Spleen (tissue), 7 donors: ENCODE measurements around the gene WDR90.

Experiments
- CTCF ChIP-seq, 11 experiments: fragments of 200-600 bp in 7 of 11; fragments of 450-650 bp in 4 of 11; sonication (generic) in 4 of 11; IDR thresholded peaks in 8 of 11; conservative IDR thresholded peaks in 3 of 11; 1 replicate in 7 of 11; 2 replicates in 4 of 11; pipeline versions ENCODE4 v1.4.0 to v1.8.0; 2016 to 2021; ENCODE audit warnings: antibody characterized with exemption in 11 of 11, inconsistent platforms in 4 of 11, mild to moderate bottlenecking in 1 of 11
- POLR2A ChIP-seq, 3 donors: fragments of 450-650 bp; IDR thresholded peaks; one replicate each; pipeline ENCODE4 v1.5.1; 2017; ENCODE audit warnings: antibody characterized with exemption in 3 of 3, mild to moderate bottlenecking in 1 of 3
- POLR2AphosphoS5 ChIP-seq, 3 donors: sonication (generic); formaldehyde crosslinking; IDR thresholded peaks; one replicate each; pipeline ENCODE4 v1.5.1; 2017; ENCODE audit warnings: antibody characterized with exemption in 3 of 3
- donor health status: DM: no; HTN: no; CAD: no; lungs with moderate emphysema.
- donor health status: DM: no; HTN: no; CAD: no.
- donor health status: DM: no; HTN: no; CAD: no.

GRCh38 chr16:684071-684794, 35.1 kb downstream of the WDR90 start, which contains the start of gene JMJD8:
- TF ChIP-seq CTCF (IDR thresholded peaks at IDR 0.05 in 8 of 11, conservative IDR thresholded peaks at IDR 0.05 in 3 of 11) (peak in 1 of 11 experiments; percentile 28), POLR2A (IDR thresholded peaks at IDR 0.05) (peak in 2 of 3 donors; percentile 5 to 67), POLR2AphosphoS5 (IDR thresholded peaks at IDR 0.05) (peak; percentile 91 to 95 (median 91))
